GM18861 (cell line): ENCODE data around the gene MT1HL1.
A peak's percentile ranks its signal among the peaks of the same experiment; 100 is the strongest.

Experiments
- ATAC-seq: cut with Tn5 transposase; IDR thresholded peaks from one replicate; pipeline ENCODE4 v1.9.1; 2021; ENCODE audit not compliant: unreplicated experiment

Gene MT1HL1

GRCh38 chr1:237004116-237004515 lies at the start of gene MT1HL1:
TSS of gene MT1HL1 (minus strand) at chr1:237004441. CDS start at chr1:237004372, 69 bp downstream.
- ATAC-seq = no peak

GRCh38 chr1:237050915-237051314 lies 46.7 kb upstream of the MT1HL1 start:
- no peak for ATAC-seq

GRCh38 chr1:237050185-237050584 lies 45.9 kb upstream of the MT1HL1 start:
- no peak for ATAC-seq

DNA sequence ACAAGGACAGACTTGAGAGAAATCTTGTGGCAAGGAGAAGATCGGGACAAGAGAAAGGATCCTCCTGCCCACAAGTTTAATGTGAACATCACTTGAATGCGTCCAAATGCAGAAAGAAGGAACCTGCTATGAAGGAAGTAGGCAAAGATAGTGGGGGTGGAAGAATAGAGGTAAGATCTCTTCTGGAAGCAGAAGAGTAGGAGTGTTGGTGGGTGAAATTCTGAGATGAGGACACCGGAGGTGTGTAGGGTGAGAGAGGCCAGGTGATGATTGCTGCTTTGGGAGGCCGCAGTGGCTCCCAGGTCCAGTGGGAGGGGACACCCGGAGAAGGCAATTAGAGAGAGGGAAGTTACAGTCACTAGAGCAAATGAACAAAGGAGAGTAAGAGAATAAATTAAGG lies 44.6 kb upstream of the MT1HL1 start:
- no peak for ATAC-seq

- ATAC-seq = no peak
Measured at GRCh38 chr1:237045278-237046016, 41.2 kb upstream of the MT1HL1 start.

DNA sequence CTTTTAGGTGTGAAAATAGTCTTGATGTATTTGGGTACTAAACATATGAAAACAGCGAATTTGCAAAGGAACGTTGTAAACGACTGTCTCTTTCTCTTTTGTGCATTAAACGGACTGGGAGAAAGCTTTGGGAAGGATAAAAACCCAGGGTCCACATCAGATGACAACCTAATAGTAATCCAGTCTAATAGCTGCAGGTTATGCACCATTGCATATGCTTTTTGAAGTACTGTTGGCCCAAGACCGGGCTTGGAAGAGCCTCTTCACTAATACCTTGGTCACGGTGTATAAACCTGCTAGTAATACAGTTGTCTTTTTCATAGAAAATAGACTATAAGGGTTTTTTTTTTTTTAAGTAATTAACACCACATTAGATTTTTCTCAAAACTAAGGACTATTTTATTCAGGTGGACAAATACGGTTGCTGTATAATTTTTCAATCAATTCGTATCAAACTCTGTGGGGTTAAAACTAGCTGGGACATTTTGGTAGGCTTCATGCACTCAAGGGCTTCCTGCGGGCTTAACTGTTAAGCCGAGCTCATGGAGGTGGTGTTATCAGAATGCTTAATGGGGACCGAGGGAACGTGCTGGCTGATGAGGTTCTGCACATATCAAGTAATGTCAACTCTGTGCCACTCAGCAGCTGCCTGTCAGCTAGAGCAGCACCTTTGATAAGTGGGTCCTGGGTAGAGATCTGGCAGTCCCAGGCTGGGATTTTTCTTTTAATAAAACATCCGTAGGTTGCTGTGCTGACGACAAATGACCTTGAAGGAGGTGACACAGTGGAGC lies 39.8 kb upstream of the MT1HL1 start:
- no peak for ATAC-seq

DNA sequence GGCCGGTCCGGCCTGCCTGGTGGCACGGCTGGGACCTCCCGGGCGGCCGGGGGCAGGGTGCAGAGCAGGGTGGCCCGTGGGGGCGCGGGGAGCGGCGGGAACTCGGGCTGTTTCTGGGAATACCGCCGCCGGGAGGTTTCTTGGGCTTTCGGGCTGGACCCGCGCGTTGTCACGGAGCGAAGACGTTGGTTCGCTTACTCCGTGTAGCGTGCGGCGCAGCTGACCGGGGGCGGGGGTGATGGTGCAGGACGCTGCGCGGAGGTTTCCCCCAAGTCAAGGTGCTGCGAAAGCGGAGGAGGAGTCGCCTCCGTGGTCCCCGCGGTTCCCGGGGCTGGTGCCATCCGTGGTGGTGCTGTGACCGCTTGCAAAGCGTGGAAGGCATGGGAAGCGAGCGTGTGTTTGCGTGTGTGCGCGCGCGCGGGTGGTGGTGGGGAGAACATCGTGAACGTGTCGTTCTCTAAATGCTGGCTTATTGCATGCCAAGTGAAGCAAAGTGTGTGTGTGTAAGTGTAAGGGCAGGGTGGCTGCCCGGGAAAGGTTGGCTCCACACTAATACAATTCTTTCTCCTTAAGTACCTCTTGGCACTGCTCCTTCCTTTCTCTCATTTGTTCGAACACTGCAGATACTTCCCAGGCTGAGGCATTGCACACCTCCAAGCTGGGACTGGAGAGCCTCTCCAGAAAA lies 38.8 kb upstream of the MT1HL1 start:
- no peak for ATAC-seq

DNA sequence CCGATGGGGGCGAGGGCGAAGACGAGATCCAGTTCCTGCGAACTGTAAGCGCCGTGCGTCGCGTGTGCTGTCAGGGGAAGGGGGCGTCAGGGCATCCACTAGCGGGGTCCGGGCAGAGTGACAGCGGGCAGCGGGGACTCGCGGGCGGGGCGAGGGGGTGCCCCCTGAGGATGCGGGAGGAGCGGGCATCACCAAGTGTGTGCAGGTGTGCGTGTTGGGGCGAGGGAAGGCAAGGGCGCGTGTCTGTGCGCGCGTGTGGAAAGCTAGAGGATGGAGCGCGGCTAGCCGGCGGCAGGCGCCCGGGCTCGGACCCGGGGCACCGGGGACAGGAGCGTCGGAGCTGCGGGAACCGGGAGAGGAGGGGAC lies 38.3 kb upstream of the MT1HL1 start:
- ATAC-seq = no peak

GRCh38 chr1:237041795-237042525 lies 37.7 kb upstream of the MT1HL1 start, which contains the start of gene RYR2:
TSS of gene RYR2 (plus strand) at chr1:237042184. CDS start at chr1:237042522, 338 bp downstream.
- no peak for ATAC-seq

GRCh38 chr1:237041461-237041794 lies 37.2 kb upstream of the MT1HL1 start:
- no peak for ATAC-seq

GRCh38 chr1:237040823-237041222 lies 36.6 kb upstream of the MT1HL1 start:
- ATAC-seq = no peak

GRCh38 chr1:237038211-237038610 lies 34.0 kb upstream of the MT1HL1 start:
- no peak for ATAC-seq

GRCh38 chr1:237035759-237036158 lies 31.5 kb upstream of the MT1HL1 start:
- ATAC-seq = no peak

GRCh38 chr1:237033804-237034203 lies 29.6 kb upstream of the MT1HL1 start:
- no peak for ATAC-seq

GRCh38 chr1:237033061-237033460 lies 28.8 kb upstream of the MT1HL1 start:
- no peak for ATAC-seq

- peak; percentile 90 for ATAC-seq
Measured at GRCh38 chr1:237032029-237032428, 27.8 kb upstream of the MT1HL1 start.

DNA sequence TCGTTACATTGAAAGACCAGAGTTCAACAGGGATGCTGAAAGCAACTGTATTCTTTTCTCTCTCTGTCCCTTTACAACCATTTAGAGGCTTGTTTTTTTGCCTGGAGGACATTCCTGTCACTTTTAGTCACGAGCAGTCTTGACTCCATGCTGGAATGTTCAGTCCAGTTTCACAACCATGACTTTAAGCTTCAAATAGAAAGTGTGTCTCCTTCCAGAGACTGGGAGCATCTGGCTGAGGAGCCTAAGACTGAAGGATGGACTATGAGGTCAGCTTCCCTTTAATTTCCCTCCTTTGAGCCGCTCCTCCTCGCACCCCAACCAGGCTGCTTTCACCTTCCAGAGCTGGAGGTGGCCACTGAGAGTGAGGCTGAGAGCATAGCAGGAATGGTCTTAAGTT lies 27.2 kb upstream of the MT1HL1 start:
- no peak for ATAC-seq

DNA sequence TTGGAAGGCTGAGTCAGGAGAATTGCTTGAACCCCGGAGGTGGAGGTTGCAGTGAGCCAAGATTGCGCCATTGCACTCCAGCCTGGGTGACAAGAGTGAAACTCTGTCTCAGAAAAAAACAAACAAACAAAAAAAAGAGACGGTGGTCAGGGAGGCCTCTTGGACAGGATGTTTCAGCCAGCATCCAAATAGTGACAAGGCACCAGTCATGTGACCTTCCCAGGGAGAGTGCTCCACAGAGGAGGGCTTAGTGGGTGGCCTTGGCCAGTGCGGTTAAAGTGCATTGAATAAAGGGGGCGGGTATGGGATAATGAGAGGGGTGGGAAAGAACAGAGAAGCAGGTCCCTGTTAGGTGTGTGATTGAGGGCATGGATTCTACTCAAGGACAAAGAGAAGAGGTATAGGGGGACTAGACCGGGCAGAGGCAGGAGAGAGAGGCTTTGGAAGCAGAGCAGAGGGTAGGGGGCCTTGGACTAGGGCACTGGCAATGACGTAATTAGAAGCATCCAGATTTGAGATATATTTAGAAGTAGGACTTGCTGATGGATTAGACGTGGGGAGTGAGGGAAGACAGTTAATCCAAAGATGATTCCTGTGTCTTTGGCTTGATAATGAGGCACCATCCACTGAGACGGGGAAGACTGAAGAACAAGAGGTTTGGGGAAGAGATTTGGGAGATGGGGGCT lies 25.8 kb upstream of the MT1HL1 start:
- no peak for ATAC-seq

GRCh38 chr1:237029240-237029639 lies 25.0 kb upstream of the MT1HL1 start:
- no peak for ATAC-seq

GRCh38 chr1:237025358-237026074 lies 21.3 kb upstream of the MT1HL1 start:
- ATAC-seq = no peak
